H1 (cell line): ENCODE data around the gene ADAM30. TPM values are rescaled to one million over a fixed set of nuclear protein-coding genes. Genes with fewer than 3 reads are reported as not detected.

Source experiments
- CTCF ChIA-PET: fragments of 300-600 bp; sonication (Branson Sonifier 250); formaldehyde crosslinking; loops from one replicate; lab custom pipeline; 2021; ENCODE audit not compliant: partially characterized antibody; lab: Charles Lee
- POLR2A ChIA-PET: fragments of 300-600 bp; sonication (Branson Sonifier 250); formaldehyde crosslinking; loops from one replicate; lab custom pipeline; 2021; ENCODE audit warnings: inconsistent platforms; ENCODE audit not compliant: partially characterized antibody; lab: Charles Lee
- DNase-seq, 2 experiments: peaks; one replicate each; pipeline versions ENCODE4 v3.0.0 to v3.0.0-alpha.2; 2010 to 2022; ENCODE audit warnings: low spot score in 2 of 2, low read depth in 1 of 2, mixed read lengths in 1 of 2
- FAIRE-seq: peaks from 2 replicates; lab custom pipeline; 2011; peaks lifted over from hg19 to GRCh38; lab: Jason Lieb, UNC
- H2AFZ ChIP-seq: 2 replicates; pipeline ENCODE4 v1.8.1; 2012; ENCODE audit warnings: low read length, inconsistent platforms
- H2AK5ac ChIP-seq: 2 replicates; pipeline ENCODE4 v1.6.1; 2013; ENCODE audit warnings: low read depth, low read length
- H2BK120ac ChIP-seq: replicated peaks from 2 replicates; pipeline ENCODE3; 2013; ENCODE audit warnings: low read depth, low read length, inconsistent platforms
- H2BK12ac ChIP-seq: 2 replicates; pipeline ENCODE4 v1.6.1; 2013; ENCODE audit warnings: low read depth, low read length
- H2BK15ac ChIP-seq: 2 replicates; pipeline ENCODE4 v1.6.1; 2013; ENCODE audit warnings: low read length
- H2BK20ac ChIP-seq: 2 replicates; pipeline ENCODE4 v1.6.1; 2013; ENCODE audit warnings: low read length
- H2BK5ac ChIP-seq: 2 replicates; pipeline ENCODE4 v1.6.1; 2013; ENCODE audit warnings: low read depth, low read length
- H3K14ac ChIP-seq: 2 replicates; pipeline ENCODE4 v1.6.1; 2013; ENCODE audit warnings: inconsistent platforms; ENCODE audit not compliant: insufficient read length
- H3K18ac ChIP-seq: 2 replicates; pipeline ENCODE4 v1.6.1; 2013; ENCODE audit warnings: low read length; ENCODE audit errors: extremely low read depth
- H3K23ac ChIP-seq: 2 replicates; pipeline ENCODE4 v1.6.1; 2013; ENCODE audit warnings: inconsistent platforms; ENCODE audit not compliant: insufficient read length
- H3K23me2 ChIP-seq: 2 replicates; pipeline ENCODE4 v1.6.1; 2013; ENCODE audit warnings: low read depth, low read length
- H3K27ac ChIP-seq: 2 replicates; pipeline ENCODE4 v1.6.1; 2011; ENCODE audit warnings: low read depth, low read length, inconsistent platforms
- H3K27me3 ChIP-seq, 4 experiments: replicated peaks in 1 of 4; 1 replicate in 1 of 4; 2 replicates in 3 of 4; pipeline versions ENCODE4 v1.6.1 to v1.8.1; 2011 to 2013; ENCODE audit warnings: low read length in 3 of 4, mild to moderate bottlenecking in 3 of 4, inconsistent platforms in 2 of 4, mixed read lengths in 2 of 4, moderate library complexity in 1 of 4; ENCODE audit not compliant: control insufficient read depth in 3 of 4, insufficient read depth in 3 of 4; ENCODE audit errors: extremely low read depth in 1 of 4
- H3K36me3 ChIP-seq, 4 experiments: 2 replicates each; pipeline versions ENCODE4 v1.6.1 to v1.8.1; 2011 to 2013; ENCODE audit warnings: mild to moderate bottlenecking in 4 of 4, low read length in 3 of 4, moderate library complexity in 2 of 4, control low read depth in 1 of 4, inconsistent platforms in 1 of 4; ENCODE audit not compliant: insufficient read depth in 4 of 4, control insufficient read depth in 2 of 4
- H3K4ac ChIP-seq: replicated peaks from 2 replicates; pipeline ENCODE3; 2013; ENCODE audit warnings: low read length, low read depth, mixed read lengths, inconsistent platforms; ENCODE audit not compliant: insufficient read length
- H3K4me1 ChIP-seq, 4 experiments: replicated peaks in 1 of 4; 1 replicate in 1 of 4; 2 replicates in 3 of 4; pipeline versions ENCODE4 v1.6.1 to v1.8.1; 2011 to 2013; ENCODE audit warnings: low read length in 3 of 4, inconsistent platforms in 2 of 4, mixed read lengths in 1 of 4; ENCODE audit not compliant: insufficient read depth in 4 of 4, control insufficient read depth in 3 of 4
- H3K4me2 ChIP-seq, 2 experiments: 2 replicates each; pipeline versions ENCODE4 v1.6.1 to v1.8.1; 2011 to 2013; ENCODE audit warnings: low read depth in 2 of 2, low read length in 2 of 2, control low read depth in 1 of 2, inconsistent platforms in 1 of 2, mild to moderate bottlenecking in 1 of 2; ENCODE audit not compliant: insufficient read depth in 1 of 2
- H3K4me3 ChIP-seq, 4 experiments: fragments of 200-600, 300-600 bp in 1 of 4; sonication (generic), shearing (Covaris generic), sonication (Bioruptor Twin) in 1 of 4; 2 replicates each; pipeline versions ENCODE4 v1.5.1 to v1.8.1; 2011 to 2016; ENCODE audit warnings: low read length in 4 of 4, low read depth in 3 of 4, control low read depth in 2 of 4, inconsistent platforms in 2 of 4, mild to moderate bottlenecking in 2 of 4, mixed read lengths in 1 of 4, moderate library complexity in 1 of 4; ENCODE audit not compliant: insufficient read depth in 2 of 4; ENCODE audit errors: extremely low read depth in 1 of 4
- H3K56ac ChIP-seq: replicated peaks from 2 replicates; pipeline ENCODE3; 2013; ENCODE audit warnings: low read depth, mild to moderate bottlenecking, mixed read lengths, low read length, inconsistent platforms; ENCODE audit not compliant: insufficient read length
- H3K79me1 ChIP-seq: 2 replicates; pipeline ENCODE4 v1.6.1; 2013; ENCODE audit warnings: low read depth, low read length, control low read depth
- H3K79me2 ChIP-seq, 2 experiments: 2 replicates each; pipeline versions ENCODE4 v1.6.1 to v1.8.1; 2012 to 2013; ENCODE audit warnings: low read length in 2 of 2, mild to moderate bottlenecking in 2 of 2, inconsistent platforms in 1 of 2; ENCODE audit not compliant: insufficient read depth in 2 of 2, control insufficient read depth in 1 of 2
- H3K9ac ChIP-seq, 4 experiments: replicated peaks in 1 of 4; 1 replicate in 1 of 4; 2 replicates in 3 of 4; pipeline versions ENCODE4 v1.6.1 to v1.8.1; 2011 to 2013; ENCODE audit warnings: low read depth in 3 of 4, low read length in 3 of 4, control low read depth in 2 of 4, mild to moderate bottlenecking in 2 of 4, moderate library complexity in 2 of 4, inconsistent platforms in 1 of 4; ENCODE audit errors: extremely low read depth in 1 of 4
- H3K9me3 ChIP-seq, 2 experiments: 2 replicates each; pipeline versions ENCODE4 v1.6.1 to v1.8.1; 2012 to 2013; ENCODE audit warnings: mild to moderate bottlenecking in 2 of 2, moderate library complexity in 2 of 2, control low read depth in 1 of 2, inconsistent platforms in 1 of 2, low read depth in 1 of 2, low read length in 1 of 2, mixed read lengths in 1 of 2; ENCODE audit not compliant: insufficient read depth in 2 of 2
- H4K20me1 ChIP-seq, 2 experiments: replicated peaks in 1 of 2; 2 replicates each; pipeline versions ENCODE3 to v1.8.1; 2011 to 2013; ENCODE audit warnings: inconsistent platforms in 2 of 2, low read length in 2 of 2, mild to moderate bottlenecking in 1 of 2; ENCODE audit not compliant: insufficient read depth in 2 of 2, control insufficient read depth in 1 of 2
- H4K5ac ChIP-seq: 2 replicates; pipeline ENCODE4 v1.6.1; 2013; ENCODE audit warnings: low read length, low read depth, mixed read lengths, inconsistent platforms; ENCODE audit not compliant: insufficient read length
- H4K8ac ChIP-seq: 2 replicates; pipeline ENCODE4 v1.8.0; 2013; ENCODE audit warnings: mild to moderate bottlenecking, moderate library complexity, low read length, inconsistent platforms; ENCODE audit not compliant: insufficient read depth; ENCODE audit errors: extremely low read depth
- H4K91ac ChIP-seq: replicated peaks from 2 replicates; pipeline ENCODE3; 2013; ENCODE audit warnings: low read length, mixed read lengths, inconsistent platforms; ENCODE audit not compliant: insufficient read length
- BACH1 ChIP-seq: IDR thresholded peaks from 2 replicates; pipeline ENCODE4 v1.6.1; 2012; ENCODE audit warnings: low read length, improper control_type of control experiment
- CREB1 ChIP-seq: IDR thresholded peaks from 2 replicates; pipeline ENCODE4 v1.6.1; 2012; ENCODE audit warnings: inconsistent platforms
- KDM1A ChIP-seq: fragments of 200-600, 300-600 bp; sonication (generic); IDR thresholded peaks from 2 replicates; pipeline ENCODE4 v1.7.1; 2016; ENCODE audit warnings: mild to moderate bottlenecking, low read length, borderline replicate concordance
- KDM4A ChIP-seq: IDR thresholded peaks from one replicate; pipeline ENCODE4 v1.7.1; 2012; ENCODE audit warnings: low read depth, mild to moderate bottlenecking, moderate library complexity, low read length, inconsistent platforms; ENCODE audit not compliant: severe bottlenecking
- NANOG ChIP-seq: IDR thresholded peaks from 2 replicates; pipeline ENCODE4 v1.6.1; 2011; ENCODE audit warnings: low read length, low read depth, mild to moderate bottlenecking, inconsistent platforms; ENCODE audit not compliant: insufficient read depth, poor library complexity, severe bottlenecking
- POLR2AphosphoS5 ChIP-seq: IDR thresholded peaks from 2 replicates; pipeline ENCODE4 v1.6.1; 2011; ENCODE audit warnings: low read depth, low read length
- SIN3A ChIP-seq, 2 experiments: IDR thresholded peaks in 1 of 2; conservative IDR thresholded peaks in 1 of 2; 2 replicates each; pipeline ENCODE4 v1.6.1; 2011 to 2012; ENCODE audit warnings: low read length in 2 of 2, improper control_type of control experiment in 1 of 2, low read depth in 1 of 2, mild to moderate bottlenecking in 1 of 2
- SP1 ChIP-seq: IDR thresholded peaks from 2 replicates; pipeline ENCODE4 v1.6.1; 2011; ENCODE audit warnings: low read depth, low read length
- TAF7 ChIP-seq: optimal IDR thresholded peaks from 2 replicates; pipeline ENCODE3; 2011; ENCODE audit warnings: low read depth, mild to moderate bottlenecking, inconsistent platforms, low read length, moderate library complexity, borderline replicate concordance
- TBP ChIP-seq: IDR thresholded peaks from 2 replicates; pipeline ENCODE4 v1.6.1; 2011; ENCODE audit warnings: low read depth, low read length, improper control_type of control experiment
- ZNF274 ChIP-seq: IDR thresholded peaks from 2 replicates; pipeline ENCODE4 v1.7.0; 2012; ENCODE audit warnings: low read length, borderline replicate concordance; ENCODE audit errors: extremely low read depth
- WGBS, 2 experiments: shearing (Covaris generic) in 1 of 2; methylation state at CpG; one replicate each; pipeline versions ENCODE4 v1.1.6 to v1.1.7; 2013 to 2015; ENCODE audit warnings: low lambda C conversion rate in 2 of 2, mixed read lengths in 2 of 2, inconsistent platforms in 1 of 2, low coverage in 1 of 2, missing lambda C conversion rate in 1 of 2; ENCODE audit not compliant: insufficient replicate concordance in 2 of 2, insufficient coverage in 1 of 2, insufficient read length in 1 of 2; ENCODE audit errors: extremely low coverage in 1 of 2, missing lambda C conversion rate in 1 of 2; 5-methylcytosine and 5-hydroxymethylcytosine counted together
- polyA plus RNA-seq, 7 experiments: library from polyadenylated mRNA; depleted of rRNA in 3 of 7; stranded (reverse) in 5 of 7; unstranded in 2 of 7; fragments of >200 nt in 5 of 7; fragments of 200-250 nt in 2 of 7; gene quantifications; 1 replicate in 5 of 7; 2 replicates in 1 of 7; 4 replicates in 1 of 7; pipeline versions ENCODE4 v1.2.1 to v1.2.3, GENCODE V29; 2011 to 2013; ENCODE audit warnings: missing spikeins in 2 of 7, mixed read lengths in 2 of 7
- total RNA-seq: library from RNA; stranded (reverse); fragmentation: NEBNext Ultra II Directional; extraction: Animal tissue kit (Norgen Biotek cat#: 25700); gene quantifications from 2 replicates; pipeline ENCODE4 v1.2.1, GENCODE V29; 2021
- TF ChIP-seq, protein P1 (sequence below): IDR thresholded peaks from 2 replicates; pipeline ENCODE4 v1.6.1; 2011; ENCODE audit warnings: low read length, improper control_type of control experiment

ADAM30 gene
- total and polyA plus RNA-seq, 2 of the 8 experiments (the other 6 are each of a cell fraction or from before 2014, with no cell fraction given) = not detected

DNA sequence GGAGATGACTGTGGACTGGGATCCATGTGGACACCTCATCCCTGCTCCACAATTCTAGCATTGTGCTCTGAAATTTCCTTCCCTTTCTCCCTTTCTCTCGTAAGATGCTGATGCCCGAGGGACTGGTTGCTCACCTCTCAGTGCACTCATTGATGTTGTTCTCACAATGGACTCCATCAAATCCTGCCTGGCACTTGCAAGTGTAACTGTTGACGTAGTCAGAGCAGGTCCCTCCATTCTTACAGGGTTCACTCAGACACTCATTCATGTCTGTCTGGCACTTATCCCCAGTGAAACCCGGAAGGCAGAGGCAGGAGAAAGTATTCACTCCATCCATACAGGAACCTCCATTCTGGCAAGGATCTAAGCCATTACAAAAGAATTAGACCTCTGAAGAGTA is 45.1 kb upstream of the ADAM30 start:
- Histone ChIP-seq H3K4me2 (no peak overlapping the region), H3K18ac (no peak overlapping the region), H3K14ac (no peak overlapping the region), H4K91ac (no peak overlapping the region), H3K23me2 (no peaks in the 10 kb centered on the region; the same call in 1 of the 2 replicates), H3K9ac (no peak overlapping the region), H2AK5ac (no peak overlapping the region), H3K27ac (no peak overlapping the region), H3K23ac (no peak overlapping the region), H4K8ac (no peak overlapping the region), H2BK15ac (no peak overlapping the region), H4K20me1 (no peaks in the 10 kb centered on the region), H2BK120ac (no peak overlapping the region), H2AFZ (no peak overlapping the region), H3K4me3 (no peak overlapping the region), H3K4ac (no peak overlapping the region), H3K9me3 (no peaks in the 10 kb centered on the region), H2BK12ac (no peak overlapping the region), H3K56ac (no peak overlapping the region), H2BK20ac (no peak overlapping the region), H4K5ac (no peak overlapping the region), H2BK5ac (no peak overlapping the region), H3K27me3 (no peaks in the 10 kb centered on the region), H3K4me1 (0 out of 7 replicates have a peak, but pooled peaks cover 0 to under 1% (median 0%) of the 10 kb centered on the region in 4 experiments), H3K79me2 (no peaks in the 10 kb centered on the region), H3K36me3 (peaks cover 0 to 8% (median 0%) of the 10 kb centered on the region in 4 experiments; a peak in 3 of 8 replicates), H3K79me1 (no peaks in the 10 kb centered on the region)
- FAIRE-seq (no peak), DNase-seq (no peak)
- TF ChIP-seq NANOG (no peak), KDM1A (no peak), POLR2AphosphoS5 (no peak), SP1 (no peak), TBP (no peak), KDM4A (no peak), TAF7 (no peak), ZNF274 (no peak), CREB1 (no peak), SIN3A (conservative IDR thresholded peaks at IDR 0.05 in 1 of 2, IDR thresholded peaks at IDR 0.05 in 1 of 2; ENCODE audit: low read depth in 1 of 2, low read length in 2 of 2) (no peak), BACH1 (no peak)
- TF ChIP-seq, protein P1, sequence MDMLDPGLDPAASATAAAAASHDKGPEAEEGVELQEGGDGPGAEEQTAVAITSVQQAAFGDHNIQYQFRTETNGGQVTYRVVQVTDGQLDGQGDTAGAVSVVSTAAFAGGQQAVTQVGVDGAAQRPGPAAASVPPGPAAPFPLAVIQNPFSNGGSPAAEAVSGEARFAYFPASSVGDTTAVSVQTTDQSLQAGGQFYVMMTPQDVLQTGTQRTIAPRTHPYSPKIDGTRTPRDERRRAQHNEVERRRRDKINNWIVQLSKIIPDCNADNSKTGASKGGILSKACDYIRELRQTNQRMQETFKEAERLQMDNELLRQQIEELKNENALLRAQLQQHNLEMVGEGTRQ = no peak
- CTCF ChIA-PET = no interaction called here
- 88% methylated on average over 4 of the region's 4 CpGs; no CpG with 5 or more reads in 1 of the 2 experiments for WGBS, 2 experiments
- POLR2A ChIA-PET = no interaction called here
